ENCODE data around the gene MMP19.

Gene MMP19

DNA sequence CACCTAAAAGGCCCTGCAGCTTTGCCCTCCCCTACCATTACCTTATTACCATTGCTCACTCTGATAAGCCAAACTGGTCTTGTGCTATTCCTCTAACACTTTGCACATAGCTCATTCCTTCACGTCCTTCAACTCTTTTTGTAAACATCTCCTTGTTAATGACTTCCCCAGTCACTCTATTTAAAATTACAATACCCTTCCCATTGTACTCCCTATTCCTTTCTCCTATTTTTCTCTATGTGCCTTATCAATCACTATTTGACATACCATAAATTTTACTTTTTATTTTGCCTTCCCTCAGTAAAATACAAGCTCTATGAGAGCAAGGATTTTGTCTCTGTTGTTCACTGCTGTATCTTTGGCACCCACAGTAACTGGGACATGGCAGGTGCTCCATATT is 30.6 kb downstream of the MMP19 start:
- DNase-seq: no peak

DNA sequence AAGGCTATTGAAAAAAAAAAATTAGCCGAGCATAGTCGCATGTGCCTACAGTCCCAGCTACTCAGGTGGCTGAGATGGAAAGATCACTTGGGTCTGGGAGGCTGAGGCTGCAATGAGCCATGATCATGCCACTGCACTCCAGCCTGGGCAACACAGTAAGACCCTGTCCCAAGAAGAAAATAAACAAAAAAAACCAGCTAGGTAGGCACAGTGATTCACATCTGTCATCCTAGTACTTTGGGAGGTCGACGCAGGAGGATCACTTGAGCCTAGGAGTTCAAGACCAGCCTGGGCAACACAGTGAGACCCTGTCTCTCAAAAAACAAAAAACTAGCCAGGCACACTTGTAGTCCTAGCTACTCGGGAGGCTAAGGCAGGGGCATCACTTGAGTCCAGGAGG is 33.5 kb downstream of the MMP19 start:
- DNase-seq: no peak

DNA sequence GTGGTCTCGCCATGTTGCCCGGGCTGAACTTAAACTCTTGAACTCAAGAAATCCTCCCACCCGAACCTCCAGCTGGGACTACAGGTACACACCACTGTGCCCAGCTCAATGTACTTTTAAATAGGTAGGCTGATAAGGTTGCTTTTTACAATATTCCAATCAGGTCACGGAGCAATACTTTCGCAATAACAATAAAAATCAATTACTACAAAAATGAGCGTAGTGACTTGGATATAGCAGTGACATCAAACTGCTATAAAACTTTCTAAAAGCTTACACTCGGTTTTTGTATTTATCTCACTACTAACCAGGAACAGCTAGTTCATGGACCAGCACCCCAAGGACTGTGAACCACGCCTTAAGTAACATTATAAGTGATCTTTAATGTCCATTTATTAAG is 35.8 kb downstream of the MMP19 start:
- no peak for DNase-seq

DNA sequence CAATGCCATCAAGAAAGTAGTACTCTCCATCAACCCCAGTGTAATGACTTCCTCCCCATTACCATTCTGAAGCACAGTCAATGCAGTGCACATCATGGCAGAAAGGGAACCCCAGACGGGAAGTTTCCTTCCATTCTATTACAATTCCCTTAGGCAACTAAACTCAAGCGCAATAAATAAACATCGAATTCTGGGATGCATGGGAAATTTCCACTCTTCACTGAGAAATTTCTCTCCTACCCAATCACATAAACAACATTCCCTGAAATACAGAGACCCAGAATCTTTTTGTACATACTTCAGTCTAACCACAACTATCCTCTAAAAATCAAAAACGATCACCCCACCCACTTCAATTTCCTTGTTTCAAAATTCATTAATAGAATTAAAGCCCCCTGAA is 45.2 kb downstream of the MMP19 start:
- DNase-seq: no peak

DNA sequence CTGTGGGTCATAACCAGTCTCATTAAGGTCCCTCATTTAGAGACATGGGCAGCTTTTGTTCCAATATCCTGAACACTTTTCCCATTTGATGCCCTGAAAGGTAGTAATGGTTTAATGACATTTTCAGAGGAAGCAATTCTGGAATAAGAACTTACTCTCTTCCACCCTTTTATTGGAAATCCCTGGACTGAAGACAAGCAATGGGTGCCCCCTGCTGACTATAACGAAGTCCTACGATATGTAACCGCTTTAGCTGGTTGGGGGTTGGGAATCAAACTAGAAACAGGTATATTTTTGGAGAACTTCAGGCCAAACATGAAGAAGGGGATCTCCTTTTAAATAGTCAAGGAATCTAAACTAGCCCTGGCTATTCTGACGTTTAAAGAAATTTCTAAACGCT is 45.7 kb downstream of the MMP19 start:
- DNase-seq: no peak

DNA sequence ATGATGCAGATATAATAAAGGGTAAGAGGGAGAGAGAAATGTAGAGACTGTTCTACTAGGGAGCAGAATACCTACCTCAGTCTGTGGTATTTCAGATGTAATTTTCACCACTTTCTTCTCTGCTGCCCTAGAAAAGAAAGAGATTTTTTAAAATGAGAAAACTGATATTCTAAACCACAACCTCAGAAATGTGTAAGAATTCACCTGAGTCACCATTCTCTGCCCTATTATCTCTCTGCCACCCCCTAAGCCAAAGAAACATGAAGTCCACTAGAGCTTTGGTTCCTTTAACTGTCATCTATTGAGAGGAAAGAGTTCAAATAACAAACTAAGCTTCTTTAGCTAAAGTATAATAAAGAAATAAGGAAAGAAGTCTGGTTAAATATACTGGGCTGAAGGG is 46.8 kb downstream of the MMP19 start:
- DNase-seq: no peak

DNA sequence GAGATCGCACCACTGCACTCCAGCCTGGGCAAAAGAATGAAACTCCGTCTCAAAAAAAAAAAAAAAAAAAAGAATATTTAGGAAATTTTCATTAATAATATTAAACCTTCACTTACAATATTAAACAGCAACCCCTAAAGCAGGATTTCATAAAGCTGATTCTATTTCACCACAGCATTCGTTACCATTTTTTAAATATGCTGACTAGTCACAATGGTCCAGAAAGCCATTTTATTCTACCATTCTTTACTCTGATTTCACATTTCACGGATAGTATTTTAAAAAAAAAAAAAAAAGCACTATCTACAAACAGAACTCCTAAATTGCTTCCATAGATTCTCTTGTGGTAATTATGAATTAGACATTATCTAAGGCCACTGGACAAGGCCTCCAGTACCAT is 52.8 kb downstream of the MMP19 start:
- no peak for DNase-seq

DNA sequence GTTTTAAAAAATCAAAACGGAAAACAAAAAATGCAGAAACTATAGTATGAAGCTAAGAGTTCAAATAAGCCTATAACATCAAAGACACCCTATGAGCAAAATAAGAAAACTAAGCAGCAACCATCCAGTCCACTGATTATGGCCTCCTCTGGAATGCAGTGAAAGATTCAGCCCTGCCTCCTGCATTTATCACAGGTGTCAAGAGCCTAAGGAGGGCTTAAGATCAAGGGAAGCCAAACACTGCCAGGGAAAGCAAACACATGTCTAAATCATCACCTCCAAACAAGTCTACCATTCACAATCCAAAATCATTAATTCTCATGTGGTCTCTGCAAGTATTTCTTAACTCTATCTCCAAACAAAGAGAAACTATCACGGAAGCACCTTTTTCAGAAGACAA is 53.6 kb downstream of the MMP19 start:
- no peak for DNase-seq

DNA sequence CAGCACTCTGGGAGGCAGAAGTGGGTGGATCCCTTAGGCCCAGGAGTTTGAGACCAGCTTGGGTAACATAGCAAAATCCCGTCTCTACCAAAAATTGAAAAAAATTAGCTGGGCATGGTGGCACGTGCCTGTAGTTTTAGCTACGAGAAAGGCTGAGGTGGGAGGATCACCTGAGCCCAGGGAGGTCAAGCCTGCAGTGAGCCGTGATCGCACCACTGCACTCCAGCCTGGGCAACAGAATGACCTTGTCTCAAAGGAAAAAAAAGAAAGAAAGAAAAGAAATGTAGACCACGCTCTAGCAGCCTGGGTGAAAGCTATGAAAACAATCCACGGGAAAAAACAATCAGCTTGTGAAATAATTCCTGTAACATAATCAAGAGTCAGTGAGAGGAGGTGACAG is 54.2 kb downstream of the MMP19 start:
- DNase-seq: no peak

Data from activated effector memory CD4-positive, alpha-beta T cell treated with anti-CD3 and anti-CD28 coated beads, Interleukin-2, amount 50 U/mL, for 16 hours (primary cell).